Common myeloid progenitor, CD34-positive (primary cell): Measurements from ENCODE around the gene TBC1D4.
A peak's percentile ranks its signal among the peaks of the same experiment; 100 is the strongest.

Source experiments
- CTCF ChIA-PET: fragments of 350-600 bp; sonication (Branson Sonifier 250); formaldehyde crosslinking; loops from one replicate; lab custom pipeline; 2021; ENCODE audit warnings: antibody characterized with exemption; lab: Charles Lee
- POLR2A ChIA-PET: fragments of 350-600 bp; sonication (Branson Sonifier 250); formaldehyde crosslinking; loops from one replicate; lab custom pipeline; 2021; ENCODE audit warnings: antibody characterized with exemption; lab: Charles Lee
- DNase-seq, 3 donors: peaks; one replicate each; pipeline versions ENCODE4 v3.0.0 to v3.0.0-alpha.2; 2013
- H3K27ac ChIP-seq, 2 experiments: 1 replicate in 1 of 2; 2 replicates in 1 of 2; pipeline ENCODE4 v1.7.0; 2013; ENCODE audit warnings: inconsistent platforms in 2 of 2, low read length in 2 of 2, mild to moderate bottlenecking in 2 of 2, low read depth in 1 of 2, moderate library complexity in 1 of 2; ENCODE audit not compliant: severe bottlenecking in 2 of 2, insufficient read depth in 1 of 2, poor library complexity in 1 of 2
- H3K27me3 ChIP-seq, 5 experiments: replicated peaks in 2 of 5; 1 replicate in 3 of 5; 2 replicates in 2 of 5; pipeline versions ENCODE4 v1.6.1 to v1.7.0; 2013; ENCODE audit warnings: low read length in 4 of 5, mild to moderate bottlenecking in 2 of 5, moderate library complexity in 2 of 5, inconsistent platforms in 1 of 5; ENCODE audit not compliant: insufficient read depth in 5 of 5, control insufficient read depth in 4 of 5
- H3K36me3 ChIP-seq, 4 experiments: 1 replicate in 2 of 4; 2 replicates in 2 of 4; pipeline versions ENCODE4 v1.6.1 to v1.7.0; 2013; ENCODE audit warnings: low read length in 3 of 4, control low read depth in 1 of 4, mild to moderate bottlenecking in 1 of 4; ENCODE audit not compliant: control insufficient read depth in 4 of 4, insufficient read depth in 4 of 4
- H3K4me1 ChIP-seq, 4 experiments: 1 replicate in 3 of 4; 2 replicates in 1 of 4; pipeline versions ENCODE4 v1.6.1 to v1.7.1; 2013; ENCODE audit warnings: low read length in 3 of 4, mild to moderate bottlenecking in 3 of 4, control low read depth in 1 of 4, inconsistent platforms in 1 of 4, moderate library complexity in 1 of 4; ENCODE audit not compliant: control insufficient read depth in 4 of 4, insufficient read depth in 4 of 4; ENCODE audit errors: control extremely low read depth in 1 of 4
- H3K4me3 ChIP-seq, 7 experiments: 1 replicate in 4 of 7; 2 replicates in 3 of 7; pipeline versions ENCODE4 v1.5.1 to v1.7.0; 2013; ENCODE audit warnings: mild to moderate bottlenecking in 7 of 7, low read length in 6 of 7, moderate library complexity in 6 of 7, inconsistent platforms in 2 of 7, low read depth in 2 of 7, control low read depth in 1 of 7; ENCODE audit not compliant: insufficient read depth in 4 of 7, control insufficient read depth in 1 of 7; ENCODE audit errors: extremely low read depth in 1 of 7
- H3K9me3 ChIP-seq, 5 experiments: 1 replicate in 4 of 5; 2 replicates in 1 of 5; pipeline versions ENCODE4 v1.6.1 to v1.7.1; 2013; ENCODE audit warnings: low read length in 4 of 5, mild to moderate bottlenecking in 2 of 5, inconsistent platforms in 1 of 5, low read depth in 1 of 5, moderate library complexity in 1 of 5; ENCODE audit not compliant: control insufficient read depth in 4 of 5, insufficient read depth in 2 of 5; ENCODE audit errors: control extremely low read depth in 1 of 5
- WGBS: methylation state at CpG from one replicate; pipeline ENCODE4 v1.1.5; 2013; ENCODE audit not compliant: insufficient coverage; 5-methylcytosine and 5-hydroxymethylcytosine counted together

The TBC1D4 gene

GRCh38 chr13:75486146-75487062, 4.4 kb upstream of the TBC1D4 start:
- ChIA-PET CTCF (interaction anchor here (0.6 to 1.4 kb wide), 4 partner anchors 13 to 1838 kb away, joined by 3 to 5 read pairs (median 4); no protein-coding TSS in a partner anchor), POLR2A (interaction anchor here (0.9 kb wide), 1 partner anchor 37 kb away, joined by 3 read pairs; no protein-coding TSS in a partner anchor)
- Histone ChIP-seq H3K9me3 (no peaks in the 10 kb centered on the region), H3K27me3 (peaks cover 0 to 2% (median 0%) of the 10 kb centered on the region in 5 experiments), H3K4me3 (peak overlapping the region in 1 of 7 experiments; percentile 32), H3K4me1 (peaks cover 4 to 52% (median 23%) of the 10 kb centered on the region in 4 experiments), H3K27ac (no peak overlapping the region), H3K36me3 (no peaks in the 10 kb centered on the region)
- 27% methylated on average over 5 of the region's 5 CpGs for WGBS
- peak in 2 of 3 donors; percentile 57 to 68 for DNase-seq

DNA sequence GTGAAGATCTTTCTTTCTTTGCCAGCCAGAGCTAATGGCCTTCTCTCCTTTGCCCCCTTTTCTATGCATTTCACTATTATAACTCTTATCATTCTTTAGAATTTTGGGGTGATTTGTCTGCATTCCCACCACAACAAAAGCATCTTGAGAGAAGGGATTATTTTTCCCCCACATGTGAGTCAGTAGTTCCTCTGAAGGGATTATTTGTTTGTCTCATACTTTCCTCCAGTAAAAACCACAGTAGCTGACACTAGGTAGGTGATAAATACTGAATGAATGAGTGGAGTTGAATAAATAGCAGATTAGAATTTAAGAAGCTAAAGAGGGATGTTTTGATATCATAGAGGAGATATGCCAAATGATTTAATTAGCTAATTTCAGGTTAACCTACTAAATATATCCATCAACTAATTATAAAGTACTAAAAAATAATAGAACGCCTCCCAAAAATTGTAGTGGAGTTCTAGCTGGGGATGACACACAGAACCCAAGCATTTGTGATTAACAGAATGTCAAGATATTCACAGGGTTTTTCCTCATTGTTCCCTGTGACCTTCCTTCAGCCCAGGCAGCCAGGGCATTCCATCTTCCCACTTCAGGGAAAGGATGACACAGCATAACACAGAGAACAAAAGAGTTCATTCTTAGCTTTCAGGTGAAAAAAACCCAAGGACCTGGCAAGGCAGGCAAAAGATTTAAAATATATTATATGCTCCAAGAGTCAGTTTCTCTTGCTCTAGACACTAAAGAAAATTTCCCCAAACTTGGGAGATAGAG, 3.5 kb upstream of the TBC1D4 start:
- DNase-seq: no peak
- no CpG with 5 or more reads among the region's 1 CpG for WGBS
- ChIA-PET POLR2A (interaction anchor here (0.7 to 0.9 kb wide), 2 partner anchors 38 to 53 kb away, joined by 3 read pairs; no protein-coding TSS in a partner anchor), CTCF (interaction anchor here (0.5 to 0.6 kb wide), 3 partner anchors 27 to 73 kb away, joined by 3 read pairs; no protein-coding TSS in a partner anchor)
- Histone ChIP-seq H3K4me1 (peaks cover 4 to 55% (median 30%) of the 10 kb centered on the region in 4 experiments), H3K9me3 (no peaks in the 10 kb centered on the region), H3K27ac (no peak overlapping the region), H3K36me3 (no peaks in the 10 kb centered on the region), H3K4me3 (no peak overlapping the region), H3K27me3 (peaks cover 0 to 4% (median 0%) of the 10 kb centered on the region in 5 experiments)

- Histone ChIP-seq H3K27me3 (peaks cover 0 to 4% (median 0%) of the 10 kb centered on the region in 5 experiments), H3K4me1 (peaks cover 4 to 53% (median 32%) of the 10 kb centered on the region in 4 experiments), H3K36me3 (no peaks in the 10 kb centered on the region), H3K27ac (no peak overlapping the region), H3K4me3 (peak overlapping the region in 6 of 7 experiments; percentile 68 to 88 (median 83)), H3K9me3 (no peaks in the 10 kb centered on the region)
- CTCF ChIA-PET: interaction anchor here (1.0 to 2.9 kb wide), 7 partner anchors 10 to 109 kb away, joined by 3 to 12 read pairs (median 6); partner anchors contain the start of gene UCHL3
- WGBS: no CpG with 5 or more reads among the region's 1 CpG
- POLR2A ChIA-PET: no interaction called here
- no peak for DNase-seq
Measured at GRCh38 chr13:75482820-75483079, 781 bp upstream of the TBC1D4 start.

- under 1% methylated on average over 92 of the region's 100 CpGs for WGBS
- CTCF ChIA-PET: interaction anchor here (0.6 to 2.9 kb wide), 8 partner anchors 12 to 106 kb away, joined by 3 to 12 read pairs (median 6); partner anchors contain the start of gene UCHL3
- peaks cover 4 to 40% (median 26%) of the 10 kb centered on the region in 4 experiments for H3K4me1 ChIP-seq
- peak overlapping the region; percentile 68 to 94 (median 85) for H3K4me3 ChIP-seq
- no peaks in the 10 kb centered on the region for H3K9me3 ChIP-seq
- POLR2A ChIA-PET: no interaction called here
- no peaks in the 10 kb centered on the region for H3K36me3 ChIP-seq
- H3K27me3 ChIP-seq: peaks cover 0 to 4% (median 0%) of the 10 kb centered on the region in 5 experiments
- H3K27ac ChIP-seq: no peak overlapping the region
- peak; percentile 16 to 67 (median 55) for DNase-seq
Measured at GRCh38 chr13:75481176-75482069, 546 bp downstream of the TBC1D4 start.

DNA sequence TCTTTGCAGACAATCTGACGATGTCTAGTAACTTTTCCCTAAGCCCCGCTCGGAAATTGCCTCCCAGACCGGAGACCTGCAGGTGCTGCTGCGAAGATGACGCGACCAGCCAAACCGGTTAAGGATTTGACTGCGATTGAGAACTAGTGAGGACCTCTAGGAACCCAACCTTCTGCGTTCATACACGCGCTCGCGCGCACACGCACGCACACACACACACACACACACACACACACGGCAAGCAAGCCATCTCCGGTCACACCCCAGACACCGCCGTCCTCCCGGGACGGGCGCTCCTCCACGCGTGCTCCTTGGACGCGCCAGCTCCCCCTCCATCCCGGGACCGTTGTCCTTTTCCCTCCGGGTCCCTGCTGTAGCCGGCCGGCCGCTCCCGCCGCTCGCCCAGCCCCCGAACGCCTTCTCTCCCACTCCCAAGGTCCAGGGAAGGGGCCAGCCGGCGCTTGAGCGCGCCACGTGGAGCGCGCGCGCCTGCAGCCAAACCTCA, 1.2 kb downstream of the TBC1D4 start:
- CTCF ChIA-PET: no interaction called here
- peak overlapping the region; percentile 40 to 88 (median 81) for H3K4me3 ChIP-seq
- POLR2A ChIA-PET: no interaction called here
- peaks cover 0 to 4% (median 0%) of the 10 kb centered on the region in 5 experiments for H3K27me3 ChIP-seq
- 0% methylated on average over 29 of the region's 48 CpGs for WGBS
- peak; percentile 31 to 73 (median 64) for DNase-seq
- no peaks in the 10 kb centered on the region for H3K9me3 ChIP-seq
- H3K4me1 ChIP-seq: peaks cover 4 to 33% (median 20%) of the 10 kb centered on the region in 4 experiments
- H3K36me3 ChIP-seq: no peaks in the 10 kb centered on the region
- H3K27ac ChIP-seq: no peak overlapping the region

GRCh38 chr13:75479102-75479740, 2.7 kb downstream of the TBC1D4 start:
- 0% methylated on average over 1 of the region's 5 CpGs for WGBS
- Histone ChIP-seq H3K4me3 (no peak overlapping the region), H3K9me3 (no peaks in the 10 kb centered on the region), H3K36me3 (no peaks in the 10 kb centered on the region), H3K4me1 (peaks cover 4 to 28% (median 16%) of the 10 kb centered on the region in 4 experiments), H3K27me3 (peaks cover 0 to 4% (median 0%) of the 10 kb centered on the region in 5 experiments), H3K27ac (no peak overlapping the region)
- ChIA-PET CTCF (no interaction called here), POLR2A (no interaction called here)
- peak in 2 of 3 donors; percentile 53 to 76 for DNase-seq
